Measurements from ENCODE around the gene LZIC. TPM values are rescaled to one million over a fixed set of nuclear protein-coding genes. Genes with fewer than 3 reads are reported as not detected.

The LZIC gene
- total RNA-seq, 1 experiment from 2014 or later, result 19.8 TPM

- no peak for DNase-seq
- CTCF ChIA-PET, result interaction anchor here (0.6 kb wide), 1 partner anchor 94 kb away, joined by 3 read pairs; no protein-coding TSS in a partner anchor
- no TSS peak for BruUV-seq (replicated peaks)
- Mint-ChIP-seq H3K36me3 (ENCODE audit: insufficient read depth, unreplicated experiment) (no peaks in the 10 kb centered on the region), H3K4me3 (ENCODE audit: low read depth, unreplicated experiment) (no peak overlapping the region), H3K27ac (ENCODE audit: unreplicated experiment) (no peak overlapping the region), H3K9me3 (ENCODE audit: low read depth, unreplicated experiment) (no peaks in the 10 kb centered on the region), H3K27me3 (ENCODE audit: unreplicated experiment) (no peaks in the 10 kb centered on the region), H3K4me1 (ENCODE audit: low read depth, unreplicated experiment) (peaks cover 13% of the 10 kb centered on the region)
- intact Hi-C loops (cut with micrococcal nuclease; ENCODE audit: unreplicated experiment), result no loop called here
- no peak for TF ChIP-seq CTCF (IDR thresholded peaks at IDR 0.05; ENCODE audit: unreplicated experiment)
Observed at GRCh38 chr1:9902060-9902452, 41.1 kb downstream of the LZIC start.

GRCh38 chr1:9901148-9902059 lies 41.8 kb downstream of the LZIC start:
- no peak for DNase-seq
- Mint-ChIP-seq H3K4me3 (ENCODE audit: low read depth, unreplicated experiment) (no peak overlapping the region), H3K27ac (ENCODE audit: unreplicated experiment) (no peak overlapping the region), H3K36me3 (ENCODE audit: insufficient read depth, unreplicated experiment) (no peaks in the 10 kb centered on the region), H3K4me1 (ENCODE audit: low read depth, unreplicated experiment) (peaks cover 13% of the 10 kb centered on the region), H3K9me3 (ENCODE audit: low read depth, unreplicated experiment) (no peaks in the 10 kb centered on the region), H3K27me3 (ENCODE audit: unreplicated experiment) (no peaks in the 10 kb centered on the region)
- CTCF ChIA-PET, result interaction anchor here (0.6 to 0.9 kb wide), 2 partner anchors 13 to 93 kb away, joined by 3 to 4 read pairs; no protein-coding TSS in a partner anchor
- TF ChIP-seq CTCF (IDR thresholded peaks at IDR 0.05; ENCODE audit: unreplicated experiment), result no peak
- intact Hi-C loops (cut with micrococcal nuclease; ENCODE audit: unreplicated experiment), result no loop called here
- BruUV-seq (replicated peaks), result no TSS peak

GRCh38 chr1:9900142-9901043 lies 42.8 kb downstream of the LZIC start:
- Mint-ChIP-seq H3K4me1 (ENCODE audit: low read depth, unreplicated experiment) (peaks cover 13% of the 10 kb centered on the region), H3K27ac (ENCODE audit: unreplicated experiment) (peak overlapping the region; percentile 47), H3K4me3 (ENCODE audit: low read depth, unreplicated experiment) (peak overlapping the region; percentile 60), H3K9me3 (ENCODE audit: low read depth, unreplicated experiment) (no peaks in the 10 kb centered on the region), H3K36me3 (ENCODE audit: insufficient read depth, unreplicated experiment) (no peaks in the 10 kb centered on the region), H3K27me3 (ENCODE audit: unreplicated experiment) (no peaks in the 10 kb centered on the region)
- TF ChIP-seq CTCF (IDR thresholded peaks at IDR 0.05; ENCODE audit: unreplicated experiment), result no peak
- no TSS peak for BruUV-seq (replicated peaks)
- intact Hi-C loops (cut with micrococcal nuclease; ENCODE audit: unreplicated experiment), result no loop called here
- CTCF ChIA-PET, result interaction anchor here (0.6 to 0.9 kb wide), 2 partner anchors 10 to 14 kb away, joined by 3 to 4 read pairs; no protein-coding TSS in a partner anchor
- DNase-seq, result peak; percentile 55

GRCh38 chr1:9894115-9894514 lies 49.1 kb downstream of the LZIC start:
- no peaks in the 10 kb centered on the region for H3K27me3 Mint-ChIP-seq (ENCODE audit: unreplicated experiment)
- DNase-seq, result no peak
- intact Hi-C loops (cut with micrococcal nuclease; ENCODE audit: unreplicated experiment), result no loop called here
- BruUV-seq (replicated peaks), result no TSS peak
- CTCF ChIA-PET, result no interaction called here
- TF ChIP-seq CTCF (IDR thresholded peaks at IDR 0.05; ENCODE audit: unreplicated experiment), result no peak
- H3K9me3 Mint-ChIP-seq (ENCODE audit: low read depth, unreplicated experiment), result no peaks in the 10 kb centered on the region
- H3K4me3 Mint-ChIP-seq (ENCODE audit: low read depth, unreplicated experiment), result peak overlapping the region; percentile 39
- peaks cover 4% of the 10 kb centered on the region for H3K36me3 Mint-ChIP-seq (ENCODE audit: insufficient read depth, unreplicated experiment)
- peak overlapping the region; percentile 67 for H3K27ac Mint-ChIP-seq (ENCODE audit: unreplicated experiment)
- peaks cover 38% of the 10 kb centered on the region for H3K4me1 Mint-ChIP-seq (ENCODE audit: low read depth, unreplicated experiment)
